ENCODE measurements around the gene TLE1. TPM values are rescaled to one million over a fixed set of nuclear protein-coding genes. Genes with fewer than 3 reads are reported as not detected.

Gene TLE1
- total RNA-seq, 2 experiments from 2014 or later, result 0.50 to 0.68 TPM

DNA sequence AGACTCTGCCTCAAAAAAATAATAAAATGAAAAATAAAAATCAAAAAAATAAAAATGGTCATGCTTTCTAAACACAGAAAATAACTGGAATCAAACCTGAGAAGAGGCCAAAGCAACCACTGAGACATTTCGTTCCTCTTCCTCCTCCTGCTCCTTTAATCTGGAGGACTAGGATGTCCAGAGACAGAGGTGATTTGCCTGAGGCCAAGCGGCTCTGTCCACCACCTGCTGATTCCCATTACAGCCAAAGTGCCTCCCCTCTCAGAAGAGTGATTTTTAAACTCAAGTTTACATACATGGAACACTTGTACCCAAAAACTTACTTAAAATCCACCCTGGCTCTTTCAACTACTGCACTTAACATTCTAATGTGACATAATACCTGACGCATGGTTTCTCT is 65.6 kb downstream of the TLE1 start:
- DNase-seq (no peak), ATAC-seq (no peak)
- Mint-ChIP-seq H3K4me3 (no peak overlapping the region), H3K36me3 (ENCODE audit: low read depth) (no peaks in the 10 kb centered on the region), H3K9me3 (ENCODE audit: insufficient read depth) (no peaks in the 10 kb centered on the region), H3K27ac (no peak overlapping the region), H3K4me1 (ENCODE audit: low read depth) (peaks cover 19% of the 10 kb centered on the region), H3K27me3 (ENCODE audit: low read depth) (peaks cover 10% of the 10 kb centered on the region)
- POLR2A ChIA-PET, result no interaction called here
- CTCF ChIA-PET, result no interaction called here

DNA sequence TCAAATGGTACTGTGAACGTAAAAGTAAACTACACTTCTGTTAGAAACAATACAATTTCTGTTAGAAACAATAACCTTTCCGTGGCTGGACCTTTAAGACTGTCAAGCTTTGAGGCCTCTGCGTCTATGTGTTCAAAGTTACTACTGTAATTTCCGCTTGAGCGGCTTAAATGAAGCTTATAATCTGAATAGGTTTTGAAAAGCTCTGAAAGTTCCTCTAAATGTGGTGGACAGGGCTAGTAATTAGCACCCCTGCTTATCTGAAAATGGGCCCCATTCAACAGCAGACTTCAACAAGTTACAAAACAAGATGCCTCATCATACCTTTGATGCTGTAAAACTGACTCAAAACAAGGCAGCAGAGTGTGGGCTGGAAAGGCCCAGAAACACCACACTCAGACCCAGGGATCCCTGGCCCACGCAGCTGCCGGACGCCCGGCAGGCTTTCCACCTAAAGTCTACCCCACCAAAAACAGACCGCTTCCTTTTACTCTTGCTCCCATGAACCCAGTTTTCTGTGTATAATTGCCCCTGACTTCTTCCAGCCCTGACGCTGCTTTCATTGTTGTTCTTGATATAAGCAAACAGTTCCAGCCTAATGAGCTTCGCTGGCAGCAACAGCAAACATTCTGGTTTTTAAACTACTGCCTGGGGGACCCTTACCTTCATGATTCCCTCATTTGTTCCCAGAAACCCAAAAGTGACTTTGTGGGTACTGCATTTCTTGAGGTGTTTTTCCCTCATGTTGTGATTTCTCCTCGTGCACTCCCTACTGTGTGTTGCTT is 66.7 kb downstream of the TLE1 start:
- no peaks in the 10 kb centered on the region for H3K9me3 Mint-ChIP-seq (ENCODE audit: insufficient read depth)
- no peaks in the 10 kb centered on the region for H3K36me3 Mint-ChIP-seq (ENCODE audit: low read depth)
- ATAC-seq (no peak), DNase-seq (no peak)
- H3K27ac Mint-ChIP-seq, result no peak overlapping the region
- H3K4me3 Mint-ChIP-seq, result no peak overlapping the region
- peaks cover 10% of the 10 kb centered on the region for H3K27me3 Mint-ChIP-seq (ENCODE audit: low read depth)
- ChIA-PET POLR2A (no interaction called here), CTCF (no interaction called here)
- H3K4me1 Mint-ChIP-seq (ENCODE audit: low read depth), result peaks cover 19% of the 10 kb centered on the region

DNA sequence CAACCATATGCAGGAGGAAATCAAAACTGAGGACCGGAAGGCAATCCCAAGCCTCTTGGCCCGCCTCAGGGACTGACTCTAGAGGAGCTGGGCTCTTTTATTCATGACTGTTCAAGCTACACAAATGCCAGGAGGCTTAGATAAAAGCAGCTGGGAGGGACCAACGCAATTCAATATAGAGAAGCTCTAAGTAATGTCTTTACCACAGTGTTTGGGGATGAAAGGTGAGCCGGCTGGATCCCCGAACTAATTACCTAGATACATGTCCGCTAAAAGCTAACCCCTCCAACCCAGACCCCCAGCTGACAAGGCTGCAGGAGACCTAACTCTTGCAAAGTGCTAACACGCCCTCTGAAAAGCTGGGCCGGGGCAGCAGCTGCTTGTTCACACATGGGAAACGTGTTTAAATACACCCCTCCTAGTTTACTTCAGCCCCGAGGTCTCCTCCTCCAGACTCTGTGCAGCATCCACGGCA is 67.5 kb downstream of the TLE1 start:
- no peak for ATAC-seq
- Mint-ChIP-seq H3K36me3 (ENCODE audit: low read depth) (no peaks in the 10 kb centered on the region), H3K4me1 (ENCODE audit: low read depth) (peaks cover 19% of the 10 kb centered on the region), H3K27me3 (ENCODE audit: low read depth) (peaks cover 10% of the 10 kb centered on the region), H3K27ac (no peak overlapping the region), H3K9me3 (ENCODE audit: insufficient read depth) (no peaks in the 10 kb centered on the region), H3K4me3 (no peak overlapping the region)
- POLR2A ChIA-PET, result no interaction called here
- CTCF ChIA-PET, result no interaction called here
- DNase-seq, result no peak

DNA sequence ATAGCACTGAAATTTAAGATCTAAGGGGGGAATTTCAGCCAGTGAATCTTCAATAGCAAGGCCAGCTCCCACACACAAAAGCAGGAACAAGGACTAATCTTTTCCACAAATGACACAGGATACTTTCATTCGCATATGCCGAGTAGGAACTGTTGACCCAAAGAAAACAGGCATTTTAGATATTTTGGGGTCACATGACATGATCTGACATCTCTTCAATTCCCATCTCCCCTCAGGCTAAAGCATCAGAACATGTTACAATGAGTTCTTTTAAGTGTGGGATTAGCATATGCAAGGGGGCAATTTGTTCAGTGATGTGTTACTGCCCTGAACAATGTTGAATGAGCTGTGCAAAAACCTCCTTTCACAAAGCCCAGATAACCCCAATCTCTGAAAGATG is 68.2 kb downstream of the TLE1 start:
- POLR2A ChIA-PET, result no interaction called here
- CTCF ChIA-PET, result no interaction called here
- no peak for DNase-seq

GRCh38 chr9:81620002-81620390 is 69.4 kb downstream of the TLE1 start:
- CTCF ChIA-PET, result no interaction called here
- no peaks in the 10 kb centered on the region for H3K9me3 Mint-ChIP-seq (ENCODE audit: insufficient read depth)
- H3K27me3 Mint-ChIP-seq (ENCODE audit: low read depth), result peaks cover 10% of the 10 kb centered on the region
- H3K27ac Mint-ChIP-seq, result no peak overlapping the region
- ATAC-seq (peak; percentile 53), DNase-seq (peak; percentile 56)
- peaks cover 19% of the 10 kb centered on the region for H3K4me1 Mint-ChIP-seq (ENCODE audit: low read depth)
- peak overlapping the region; percentile 12 for H3K4me3 Mint-ChIP-seq
- H3K36me3 Mint-ChIP-seq (ENCODE audit: low read depth), result no peaks in the 10 kb centered on the region
- POLR2A ChIA-PET, result no interaction called here

More for the DNA sequence above, 68.2 kb downstream of the TLE1 start:
- H3K27me3 Mint-ChIP-seq (ENCODE audit: low read depth), result peaks cover 12% of the 10 kb centered on the region
- H3K9me3 Mint-ChIP-seq (ENCODE audit: insufficient read depth), result no peaks in the 10 kb centered on the region
- no peak for ATAC-seq
- peaks cover 19% of the 10 kb centered on the region for H3K4me1 Mint-ChIP-seq (ENCODE audit: low read depth)
- no peaks in the 10 kb centered on the region for H3K36me3 Mint-ChIP-seq (ENCODE audit: low read depth)
- H3K4me3 Mint-ChIP-seq, result no peak overlapping the region
- no peak overlapping the region for H3K27ac Mint-ChIP-seq

- no peaks in the 10 kb centered on the region for H3K9me3 Mint-ChIP-seq (ENCODE audit: insufficient read depth)
- DNase-seq, result no peak
- no peak for ATAC-seq
- ChIA-PET POLR2A (no interaction called here), CTCF (no interaction called here)
- H3K27ac Mint-ChIP-seq, result no peak overlapping the region
- H3K4me1 Mint-ChIP-seq (ENCODE audit: low read depth), result peaks cover 19% of the 10 kb centered on the region
- no peaks in the 10 kb centered on the region for H3K36me3 Mint-ChIP-seq (ENCODE audit: low read depth)
- peak overlapping the region; percentile 12 for H3K4me3 Mint-ChIP-seq
- H3K27me3 Mint-ChIP-seq (ENCODE audit: low read depth), result peaks cover 7% of the 10 kb centered on the region
Measured at GRCh38 chr9:81619353-81620001, 69.9 kb downstream of the TLE1 start.

- no peaks in the 10 kb centered on the region for H3K9me3 Mint-ChIP-seq (ENCODE audit: insufficient read depth)
- no peak overlapping the region for H3K27ac Mint-ChIP-seq
- ChIA-PET POLR2A (no interaction called here), CTCF (no interaction called here)
- ATAC-seq, result no peak
- H3K4me1 Mint-ChIP-seq (ENCODE audit: low read depth), result peaks cover 19% of the 10 kb centered on the region
- peaks cover 7% of the 10 kb centered on the region for H3K27me3 Mint-ChIP-seq (ENCODE audit: low read depth)
- no peaks in the 10 kb centered on the region for H3K36me3 Mint-ChIP-seq (ENCODE audit: low read depth)
- no peak for DNase-seq
- H3K4me3 Mint-ChIP-seq, result no peak overlapping the region
Measured at GRCh38 chr9:81618923-81619322, 70.4 kb downstream of the TLE1 start.

DNA sequence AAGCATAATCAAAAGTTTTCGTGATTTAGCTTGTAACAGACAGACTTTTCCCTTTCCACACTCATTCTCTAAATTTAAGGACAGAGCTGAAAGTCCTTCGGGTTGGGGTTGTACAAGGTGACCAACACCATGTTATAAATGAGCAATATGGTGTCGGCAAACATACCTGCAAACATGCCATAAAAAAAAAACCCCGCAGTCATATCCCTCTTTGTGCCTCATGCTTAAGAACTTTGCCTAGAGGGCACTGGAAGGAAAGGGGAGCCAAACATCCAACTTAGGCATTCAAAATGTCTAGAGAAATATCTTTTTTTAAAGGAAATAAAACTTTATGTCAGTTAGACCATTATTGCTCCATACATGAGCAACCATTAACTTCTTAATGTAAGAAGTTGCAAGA is 73.2 kb downstream of the TLE1 start:
- ATAC-seq (no peak), DNase-seq (no peak)
- Mint-ChIP-seq H3K27ac (no peak overlapping the region), H3K4me3 (no peak overlapping the region), H3K9me3 (ENCODE audit: insufficient read depth) (no peaks in the 10 kb centered on the region), H3K36me3 (ENCODE audit: low read depth) (no peaks in the 10 kb centered on the region), H3K27me3 (ENCODE audit: low read depth) (peaks cover 7% of the 10 kb centered on the region), H3K4me1 (ENCODE audit: low read depth) (peaks cover 19% of the 10 kb centered on the region)
- CTCF ChIA-PET, result no interaction called here
- POLR2A ChIA-PET, result no interaction called here

DNA sequence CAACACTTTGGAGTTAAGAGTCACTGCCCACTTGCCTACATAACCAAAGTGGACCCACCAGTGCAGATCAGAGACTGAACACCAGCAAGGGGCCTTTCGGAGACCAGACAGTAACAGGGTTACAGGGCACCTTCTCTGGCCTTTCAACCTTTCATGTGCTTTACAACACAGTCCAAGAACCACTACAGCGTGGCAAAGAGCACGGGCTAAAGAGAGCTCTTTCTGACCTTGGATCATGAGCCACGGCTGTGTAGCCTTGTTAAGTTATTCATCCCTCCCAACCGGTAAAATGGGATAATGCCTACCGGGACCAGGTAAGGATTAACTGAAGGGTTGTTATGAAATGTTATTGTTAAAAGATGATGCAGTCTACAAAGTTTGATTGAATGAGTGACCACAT is 75.0 kb downstream of the TLE1 start:
- ATAC-seq, result no peak
- Mint-ChIP-seq H3K36me3 (ENCODE audit: low read depth) (no peaks in the 10 kb centered on the region), H3K4me1 (ENCODE audit: low read depth) (peaks cover 21% of the 10 kb centered on the region), H3K9me3 (ENCODE audit: insufficient read depth) (no peaks in the 10 kb centered on the region), H3K4me3 (no peak overlapping the region), H3K27ac (no peak overlapping the region), H3K27me3 (ENCODE audit: low read depth) (peaks cover 6% of the 10 kb centered on the region)
- DNase-seq, result no peak
- ChIA-PET POLR2A (no interaction called here), CTCF (no interaction called here)

DNA sequence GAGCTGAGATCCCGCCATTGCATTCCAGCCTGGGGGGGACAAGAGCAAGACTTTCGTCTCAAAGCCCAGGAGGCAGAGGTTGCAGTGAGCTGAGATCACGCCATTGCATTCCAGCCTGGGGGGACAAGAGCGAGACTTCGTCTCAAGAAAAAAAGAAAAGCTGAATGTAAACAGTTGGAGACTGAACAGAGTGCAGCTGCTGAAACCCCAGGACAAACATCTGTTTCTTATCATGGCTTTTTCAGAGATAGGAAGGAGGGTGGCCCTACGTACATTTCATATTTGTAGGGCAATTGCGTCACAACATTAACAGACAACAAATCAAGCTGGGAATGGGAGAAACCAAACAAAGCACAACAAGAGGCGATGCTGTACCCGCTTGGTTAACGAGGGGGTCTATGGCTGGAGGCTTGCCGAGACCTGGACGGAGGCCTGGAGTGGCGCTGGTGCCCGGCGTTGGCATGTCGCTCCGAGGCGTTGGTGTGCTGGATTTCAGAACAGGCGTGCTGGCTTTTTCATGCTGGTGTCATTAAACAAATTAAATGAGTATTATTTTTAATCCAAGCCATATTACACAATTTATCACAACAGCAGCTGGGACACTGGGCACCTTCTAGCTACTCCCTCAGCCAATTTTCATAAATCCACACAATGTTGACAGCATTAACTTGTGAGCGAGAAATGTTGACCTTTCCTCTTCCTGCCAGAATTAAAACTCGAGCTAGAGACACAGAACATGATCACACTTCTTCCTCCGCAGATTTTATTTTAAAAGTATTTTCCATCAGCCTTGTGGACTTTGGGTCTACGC is 76.1 kb downstream of the TLE1 start:
- Mint-ChIP-seq H3K36me3 (ENCODE audit: low read depth) (no peaks in the 10 kb centered on the region), H3K9me3 (ENCODE audit: insufficient read depth) (no peaks in the 10 kb centered on the region), H3K27ac (no peak overlapping the region), H3K27me3 (ENCODE audit: low read depth) (peaks cover 2% of the 10 kb centered on the region), H3K4me1 (ENCODE audit: low read depth) (peaks cover 17% of the 10 kb centered on the region), H3K4me3 (no peak overlapping the region)
- DNase-seq, result no peak
- CTCF ChIA-PET, result no interaction called here
- no peak for ATAC-seq
- POLR2A ChIA-PET, result no interaction called here

- H3K4me3 Mint-ChIP-seq, result no peak overlapping the region
- H3K4me1 Mint-ChIP-seq (ENCODE audit: low read depth), result peaks cover 17% of the 10 kb centered on the region
- H3K9me3 Mint-ChIP-seq (ENCODE audit: insufficient read depth), result no peaks in the 10 kb centered on the region
- no peaks in the 10 kb centered on the region for H3K36me3 Mint-ChIP-seq (ENCODE audit: low read depth)
- H3K27ac Mint-ChIP-seq, result no peak overlapping the region
- CTCF ChIA-PET, result no interaction called here
- DNase-seq (no peak), ATAC-seq (no peak)
- POLR2A ChIA-PET, result no interaction called here
- H3K27me3 Mint-ChIP-seq (ENCODE audit: low read depth), result peaks cover 2% of the 10 kb centered on the region
Measured at GRCh38 chr9:81611664-81612063, 77.7 kb downstream of the TLE1 start.

GRCh38 chr9:81610740-81611107 is 78.6 kb downstream of the TLE1 start:
- peaks cover 17% of the 10 kb centered on the region for H3K4me1 Mint-ChIP-seq (ENCODE audit: low read depth)
- no peak overlapping the region for H3K4me3 Mint-ChIP-seq
- no peak overlapping the region for H3K27ac Mint-ChIP-seq
- ATAC-seq, result no peak
- POLR2A ChIA-PET, result no interaction called here
- H3K36me3 Mint-ChIP-seq (ENCODE audit: low read depth), result no peaks in the 10 kb centered on the region
- H3K9me3 Mint-ChIP-seq (ENCODE audit: insufficient read depth), result no peaks in the 10 kb centered on the region
- no peaks in the 10 kb centered on the region for H3K27me3 Mint-ChIP-seq (ENCODE audit: low read depth)
- CTCF ChIA-PET, result no interaction called here
- no peak for DNase-seq

All from activated CD8-positive, alpha-beta T cell treated with anti-CD3 and anti-CD28 coated beads, Interleukin-2, amount 10 ng/mL, durations not matched to agents 7 days and 5 days (primary cell).